GM12873 (cell line): ENCODE results near the gene ZNF207.

Experiments used
- CTCF ChIP-seq: IDR thresholded peaks from 2 replicates; pipeline ENCODE4 v1.5.1; 2012; ENCODE audit warnings: low read depth, mild to moderate bottlenecking, moderate library complexity, low read length, control low read depth; ENCODE audit not compliant: insufficient read depth; ENCODE audit errors: missing control alignments

ZNF207 gene

GRCh38 chr17:32350666-32351418 lies 885 bp downstream of the ZNF207 start:
- TF ChIP-seq CTCF: no peak

- no peak for TF ChIP-seq CTCF
Measured at GRCh38 chr17:32355649-32356377, 5.9 kb downstream of the ZNF207 start.

- TF ChIP-seq CTCF: no peak
Measured at GRCh38 chr17:32356378-32356743, 6.4 kb downstream of the ZNF207 start.

- no peak for TF ChIP-seq CTCF
Measured at GRCh38 chr17:32356750-32357149, 6.8 kb downstream of the ZNF207 start.

GRCh38 chr17:32357615-32358014 lies 7.7 kb downstream of the ZNF207 start:
- no peak for TF ChIP-seq CTCF

GRCh38 chr17:32361270-32361669 lies 11.3 kb downstream of the ZNF207 start:
- TF ChIP-seq CTCF: no peak

GRCh38 chr17:32370426-32370825 lies 20.5 kb downstream of the ZNF207 start:
- no peak for TF ChIP-seq CTCF
